ENCODE measurements around the gene PLPP1.

The PLPP1 gene

DNA sequence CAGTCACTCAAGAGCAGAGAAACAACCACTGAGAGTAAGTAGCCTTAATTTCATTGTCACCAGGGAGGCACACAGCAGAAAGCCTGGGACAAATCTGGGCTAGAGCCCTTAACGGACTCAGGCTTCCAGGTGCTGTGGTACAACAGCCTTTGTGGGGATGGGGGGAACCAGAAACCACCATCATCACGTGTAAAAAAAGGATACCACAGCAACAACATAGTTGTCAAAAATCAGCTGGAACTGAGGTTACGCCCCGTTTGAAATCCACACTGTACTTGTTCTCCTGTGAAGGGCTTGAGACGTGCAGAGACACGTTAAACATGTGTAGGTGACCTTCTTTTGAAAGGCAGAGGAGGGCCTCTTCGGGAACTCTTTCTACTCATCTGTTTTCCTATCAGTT lies 16.6 kb upstream of the PLPP1 start:
- H3K4me3 ChIP-seq (ENCODE audit: low read depth, low read length): no peak overlapping the region
- DNase-seq (ENCODE audit: low read depth): no peak
- TF ChIP-seq, protein P1, sequence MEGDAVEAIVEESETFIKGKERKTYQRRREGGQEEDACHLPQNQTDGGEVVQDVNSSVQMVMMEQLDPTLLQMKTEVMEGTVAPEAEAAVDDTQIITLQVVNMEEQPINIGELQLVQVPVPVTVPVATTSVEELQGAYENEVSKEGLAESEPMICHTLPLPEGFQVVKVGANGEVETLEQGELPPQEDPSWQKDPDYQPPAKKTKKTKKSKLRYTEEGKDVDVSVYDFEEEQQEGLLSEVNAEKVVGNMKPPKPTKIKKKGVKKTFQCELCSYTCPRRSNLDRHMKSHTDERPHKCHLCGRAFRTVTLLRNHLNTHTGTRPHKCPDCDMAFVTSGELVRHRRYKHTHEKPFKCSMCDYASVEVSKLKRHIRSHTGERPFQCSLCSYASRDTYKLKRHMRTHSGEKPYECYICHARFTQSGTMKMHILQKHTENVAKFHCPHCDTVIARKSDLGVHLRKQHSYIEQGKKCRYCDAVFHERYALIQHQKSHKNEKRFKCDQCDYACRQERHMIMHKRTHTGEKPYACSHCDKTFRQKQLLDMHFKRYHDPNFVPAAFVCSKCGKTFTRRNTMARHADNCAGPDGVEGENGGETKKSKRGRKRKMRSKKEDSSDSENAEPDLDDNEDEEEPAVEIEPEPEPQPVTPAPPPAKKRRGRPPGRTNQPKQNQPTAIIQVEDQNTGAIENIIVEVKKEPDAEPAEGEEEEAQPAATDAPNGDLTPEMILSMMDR (conservative IDR thresholded peaks at IDR 0.05; ENCODE audit: low read depth, low read length): no peak

DNA sequence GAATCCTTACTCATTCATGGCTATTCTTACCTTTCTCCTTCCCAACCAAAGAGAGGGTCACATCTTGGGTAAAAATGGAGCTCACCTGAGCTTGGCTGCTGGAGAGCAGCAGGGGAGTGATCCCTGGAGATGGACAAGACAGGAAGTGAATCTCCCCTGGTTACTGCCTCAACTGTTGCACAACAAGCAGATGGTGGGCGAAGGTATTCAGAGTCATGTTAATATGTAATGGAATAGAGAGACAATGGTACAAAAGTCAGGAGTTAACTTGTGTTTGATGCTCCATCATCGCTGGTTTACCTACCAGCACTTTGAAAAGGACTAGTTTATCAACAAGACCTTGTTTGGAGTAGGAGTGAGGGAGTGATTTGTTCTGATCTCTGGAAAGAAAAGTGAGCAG lies 13.0 kb upstream of the PLPP1 start:
- H3K4me3 ChIP-seq (ENCODE audit: low read depth, low read length): no peak overlapping the region
- no peak for DNase-seq (ENCODE audit: low read depth)

DNA sequence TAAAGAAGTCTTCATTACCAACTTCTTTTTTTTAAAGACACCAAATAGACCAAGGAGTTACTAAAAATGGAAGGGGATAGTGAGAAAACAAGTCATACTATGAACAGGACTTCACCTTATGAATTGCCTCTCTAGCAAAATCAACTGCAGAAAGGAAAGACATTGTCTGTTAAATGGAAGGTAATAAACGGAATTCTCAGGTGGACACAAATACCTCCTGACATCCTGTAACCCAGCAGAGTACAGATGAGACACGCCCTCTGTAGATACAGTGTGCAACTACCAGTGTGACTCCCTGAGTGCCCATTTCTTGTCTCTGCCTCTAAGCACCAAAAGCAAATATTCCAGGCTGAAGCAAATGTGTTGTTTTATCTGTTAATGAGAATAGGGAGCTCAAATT lies 12.2 kb upstream of the PLPP1 start:
- no peak overlapping the region for H3K4me3 ChIP-seq (ENCODE audit: low read depth, low read length)
- no peak for DNase-seq (ENCODE audit: low read depth)
- TF ChIP-seq, protein P1 (conservative IDR thresholded peaks at IDR 0.05; ENCODE audit: low read depth, low read length): no peak

More for the DNA sequence above, 13.0 kb upstream of the PLPP1 start:
- TF ChIP-seq, protein P1 (conservative IDR thresholded peaks at IDR 0.05; ENCODE audit: low read depth, low read length): no peak

DNA sequence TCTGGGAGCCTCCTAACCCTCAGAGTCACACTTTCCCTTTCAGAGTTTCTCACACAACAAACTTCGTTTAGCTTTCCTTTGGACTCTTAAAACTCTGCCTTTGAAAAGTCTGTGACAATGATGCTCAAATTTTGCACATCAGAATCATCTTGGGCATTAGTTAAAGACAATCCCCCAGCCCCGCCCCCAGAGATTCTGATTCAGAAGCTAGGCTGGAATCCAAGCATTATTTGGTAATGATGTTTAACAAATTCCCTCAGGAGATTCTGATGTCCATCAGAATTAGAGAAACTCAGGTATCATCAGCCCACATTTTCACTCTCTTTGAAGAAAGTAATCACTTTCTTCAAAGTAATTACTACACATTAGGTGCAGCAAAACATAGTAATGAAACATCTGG lies 9.6 kb upstream of the PLPP1 start:
- TF ChIP-seq, protein P1 (conservative IDR thresholded peaks at IDR 0.05; ENCODE audit: low read depth, low read length): no peak
- no peak overlapping the region for H3K4me3 ChIP-seq (ENCODE audit: low read depth, low read length)
- DNase-seq (ENCODE audit: low read depth): no peak

DNA sequence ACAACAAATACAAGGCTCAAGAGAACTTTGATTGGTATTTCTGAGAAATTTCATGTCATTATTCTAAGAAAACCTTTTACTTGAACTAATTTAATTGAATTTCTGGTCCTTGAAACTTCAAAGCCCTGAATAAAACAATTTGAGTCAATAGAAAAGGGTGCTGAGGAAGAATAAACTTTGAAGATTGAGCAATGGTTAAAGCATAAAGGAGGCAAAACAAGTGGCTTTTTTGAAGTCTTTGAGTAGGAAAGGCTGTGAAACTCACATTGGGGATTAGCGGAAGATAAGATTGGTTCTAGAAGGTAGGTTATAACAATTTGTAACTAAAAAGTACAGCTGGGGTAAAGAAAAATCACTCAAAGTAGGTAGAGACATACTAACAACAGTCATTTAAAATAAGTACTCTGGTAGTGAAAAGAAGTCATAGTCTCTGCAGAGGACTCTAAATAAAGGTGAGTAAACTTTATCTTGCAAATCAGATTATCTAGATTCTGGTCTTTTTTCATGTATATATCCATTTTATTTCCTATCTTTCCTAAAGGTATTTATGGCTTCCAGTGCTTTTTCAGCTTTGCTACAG lies 6.4 kb upstream of the PLPP1 start:
- no peak overlapping the region for H3K4me3 ChIP-seq (ENCODE audit: low read depth, low read length)
- TF ChIP-seq, protein P1 (conservative IDR thresholded peaks at IDR 0.05; ENCODE audit: low read depth, low read length): no peak
- no peak for DNase-seq (ENCODE audit: low read depth)

DNA sequence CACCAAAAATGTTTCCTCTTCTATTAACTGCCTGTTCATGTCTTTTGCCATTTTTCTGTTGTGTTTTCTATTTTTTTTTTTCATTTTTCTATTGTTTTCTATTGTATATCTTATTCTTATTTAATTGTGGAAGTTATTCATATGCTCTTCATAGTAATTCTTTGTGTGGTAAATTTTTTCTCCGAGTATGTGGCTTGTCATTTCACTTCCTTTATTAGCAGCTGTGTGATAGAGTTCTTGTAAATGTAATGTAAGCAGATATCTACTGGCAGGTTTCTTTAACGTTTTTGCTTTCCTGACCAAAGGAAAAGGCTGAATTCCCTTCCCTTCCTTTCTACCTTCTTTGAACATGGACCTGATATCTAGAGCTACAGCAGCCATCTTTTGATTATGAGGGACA lies 5.8 kb upstream of the PLPP1 start:
- no peak overlapping the region for H3K4me3 ChIP-seq (ENCODE audit: low read depth, low read length)
- TF ChIP-seq, protein P1 (conservative IDR thresholded peaks at IDR 0.05; ENCODE audit: low read depth, low read length): no peak

DNA sequence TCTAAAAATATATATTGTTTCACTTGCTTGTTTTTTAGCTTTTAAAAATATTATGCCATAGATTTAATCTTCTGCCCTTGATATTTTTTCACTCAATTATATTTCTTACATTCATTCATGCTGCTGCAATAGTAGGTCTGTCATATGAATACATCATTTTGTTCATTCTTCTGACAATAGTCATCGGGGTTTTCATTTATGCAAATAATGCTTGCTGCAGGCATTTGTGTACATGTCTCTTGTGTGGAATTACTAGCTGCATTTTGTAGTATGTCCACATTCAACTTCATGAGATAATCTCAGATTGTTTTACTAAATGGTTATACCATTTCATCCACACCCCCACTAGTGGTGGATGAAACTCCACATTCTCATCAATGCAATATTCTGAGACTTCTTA lies 5.3 kb upstream of the PLPP1 start:
- no peak overlapping the region for H3K4me3 ChIP-seq (ENCODE audit: low read depth, low read length)
- TF ChIP-seq, protein P1 (conservative IDR thresholded peaks at IDR 0.05; ENCODE audit: low read depth, low read length): no peak
- DNase-seq (ENCODE audit: low read depth): peak; percentile 37

More for the DNA sequence above, 5.8 kb upstream of the PLPP1 start:
- no peak for DNase-seq (ENCODE audit: low read depth)
